Stimulated activated CD4-positive, alpha-beta T cell treated with anti-CD3 and anti-CD28 coated beads, Interleukin-2, amount 100 ng/mL, for 24 hours (primary cell): ENCODE results near the gene CTNS.

ENCODE experiments used
- DNase-seq, 2 donors: peaks; one replicate each; pipeline ENCODE4 v3.0.0-alpha.2; 2020

Gene CTNS

DNA sequence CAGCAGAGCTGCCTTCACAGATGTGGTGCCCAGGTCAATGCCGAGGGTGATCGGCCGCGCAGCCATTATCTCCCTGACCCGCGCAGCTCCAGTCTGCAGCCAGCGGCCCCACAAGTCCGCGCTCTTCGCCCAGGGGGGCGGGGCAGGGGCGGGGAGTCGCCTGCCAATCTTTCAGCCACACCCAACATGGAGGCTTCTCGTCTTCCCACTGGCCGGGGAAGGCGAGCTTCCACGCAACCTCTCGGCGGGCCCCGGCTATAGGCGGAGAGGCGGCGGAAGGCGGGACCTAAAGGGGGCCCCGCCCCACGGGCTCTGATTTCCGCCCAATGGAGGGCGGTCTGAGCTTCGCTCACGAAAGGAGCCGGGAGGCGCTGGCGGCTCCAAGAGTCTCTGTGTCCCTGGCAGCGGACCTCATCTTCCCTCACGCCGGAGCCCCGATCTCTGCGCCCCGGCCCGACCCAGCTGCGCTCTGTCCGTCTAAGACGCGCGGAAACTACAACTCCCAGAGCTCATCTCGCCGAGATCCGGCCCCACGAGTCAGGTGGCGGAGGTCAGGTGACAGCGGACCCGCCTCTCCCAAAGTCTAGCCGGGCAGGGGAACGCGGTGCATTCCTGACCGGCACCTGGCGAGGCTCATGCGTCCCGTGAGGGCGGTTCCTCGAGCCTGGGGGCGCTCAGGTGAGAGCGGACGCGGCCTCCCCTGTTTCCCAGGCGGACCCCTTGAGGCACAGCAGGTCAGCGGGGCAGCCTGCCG, at the start of gene CTNS, which contains the start of gene SHPK:
TSS of gene CTNS (plus strand) at position 607 of the 754 bp plus-strand sequence. CDS start 3,447 bp downstream, outside the sequence.
TSS of gene SHPK (minus strand) at position 97 of the 754 bp plus-strand sequence. CDS start at position 66, 31 bp downstream.
- DNase-seq, result peak; percentile 95 to 96

DNA sequence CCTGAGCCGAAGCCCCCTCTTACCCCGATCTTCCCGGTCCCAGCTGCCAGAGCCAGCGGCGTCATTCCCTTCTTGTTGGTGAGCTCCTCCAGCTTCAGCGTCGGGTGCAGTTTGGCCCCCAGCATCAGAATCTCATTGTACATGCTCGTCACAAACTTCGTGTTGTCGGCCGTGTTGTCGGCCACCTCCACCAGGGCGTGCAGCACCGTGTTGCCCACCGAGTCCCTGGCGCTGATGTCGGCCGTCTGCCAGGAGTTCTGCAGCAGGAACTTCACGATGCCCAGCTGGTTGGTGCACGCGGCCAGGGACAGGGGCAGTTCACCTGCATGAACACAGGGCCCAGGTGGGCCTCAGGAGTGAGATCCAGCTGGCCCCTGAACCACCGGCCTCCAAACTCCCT, 46.8 kb upstream of the CTNS start:
- DNase-seq, result no peak

DNA sequence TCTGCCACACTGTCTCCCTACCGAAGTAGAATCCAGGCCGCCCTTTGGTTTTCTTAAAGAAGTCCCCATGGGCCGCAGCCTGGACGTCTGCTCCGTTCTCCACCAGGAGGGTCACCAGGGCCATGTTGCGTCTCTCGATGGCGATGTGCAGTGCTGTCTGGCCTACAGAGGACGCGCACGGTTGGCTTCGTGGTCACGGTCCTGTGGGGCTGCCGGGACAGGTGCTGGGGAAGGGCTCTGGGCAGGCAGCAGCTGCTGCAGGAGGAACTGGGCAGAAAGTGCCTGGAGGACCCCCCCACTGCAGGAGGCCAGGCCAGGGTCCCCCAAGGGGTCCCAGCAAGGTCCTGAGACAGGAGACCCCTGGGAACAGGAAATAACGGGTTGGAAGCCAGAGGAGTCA, 46.3 kb upstream of the CTNS start:
- no peak for DNase-seq

DNA sequence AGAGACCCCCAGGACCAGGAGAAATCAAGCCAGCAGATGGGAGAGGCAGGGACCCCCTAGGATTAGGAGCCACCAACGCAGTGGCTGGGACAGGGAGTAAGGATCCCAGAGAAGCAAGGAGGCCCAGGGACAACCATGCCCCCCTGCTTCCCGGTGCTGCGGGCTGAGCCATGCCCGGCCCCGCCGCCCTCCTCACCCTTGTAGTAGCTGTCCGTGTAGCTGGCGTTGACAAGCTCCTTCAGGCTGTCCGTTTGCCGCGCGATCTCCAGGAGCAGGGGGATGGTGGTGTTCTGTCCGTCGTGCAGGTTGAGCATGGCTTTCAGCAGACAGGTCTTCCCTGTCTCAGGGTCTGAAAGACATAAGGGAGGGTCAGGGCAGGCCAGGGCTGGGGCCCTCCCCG, 45.8 kb upstream of the CTNS start:
- no peak for DNase-seq

DNA sequence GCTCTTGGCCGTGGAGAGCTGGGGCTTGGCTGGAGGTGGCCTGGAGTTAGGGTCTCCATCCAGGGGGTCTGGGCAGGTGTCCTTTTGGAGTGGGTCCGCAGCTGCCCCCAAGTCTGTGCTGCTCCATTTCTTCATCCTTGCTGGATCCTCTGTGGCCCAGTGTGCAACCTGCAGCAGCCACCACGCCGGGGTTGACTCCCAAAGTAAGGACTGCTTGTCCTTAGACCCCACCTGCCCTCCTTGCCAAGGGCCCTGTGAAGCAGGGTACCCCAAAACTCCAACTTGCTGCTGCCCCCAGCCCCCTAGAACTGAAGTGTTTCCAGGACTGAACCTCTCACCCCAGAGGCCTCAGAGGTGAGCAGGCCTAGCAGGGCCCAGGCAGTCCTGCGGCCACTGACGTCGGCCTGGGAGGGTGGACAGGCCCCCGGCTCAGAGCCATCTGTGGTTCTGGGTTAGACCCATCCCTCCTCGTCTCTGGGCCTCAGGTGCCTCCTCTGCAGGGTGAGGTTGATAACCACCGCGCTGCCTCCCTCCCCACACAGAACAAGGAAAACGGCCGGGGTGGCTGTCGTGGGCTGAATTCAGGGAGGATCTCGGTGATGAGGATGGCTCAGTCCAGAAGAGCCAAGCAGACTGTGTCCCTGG, 44.2 kb upstream of the CTNS start:
- DNase-seq, result no peak

DNA sequence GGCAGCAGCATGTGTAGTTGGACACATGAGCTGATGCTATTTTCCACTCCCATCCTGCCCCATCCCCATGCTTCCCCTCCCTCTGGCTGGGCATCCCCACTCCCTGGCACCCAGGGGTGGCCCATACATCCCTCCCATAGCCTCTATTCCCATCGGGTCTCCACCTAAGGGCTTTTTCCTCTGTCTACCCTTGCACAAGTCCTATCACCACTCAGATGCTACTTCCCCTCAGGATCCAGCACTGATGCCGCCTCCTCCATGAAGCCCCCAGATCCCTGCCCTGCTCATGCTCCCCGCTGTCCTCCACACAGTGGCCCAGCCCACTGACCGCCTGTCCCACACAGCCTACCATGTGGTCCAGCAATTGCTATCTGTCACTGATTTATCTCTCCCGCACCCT, 43.2 kb upstream of the CTNS start:
- DNase-seq, result no peak

DNA sequence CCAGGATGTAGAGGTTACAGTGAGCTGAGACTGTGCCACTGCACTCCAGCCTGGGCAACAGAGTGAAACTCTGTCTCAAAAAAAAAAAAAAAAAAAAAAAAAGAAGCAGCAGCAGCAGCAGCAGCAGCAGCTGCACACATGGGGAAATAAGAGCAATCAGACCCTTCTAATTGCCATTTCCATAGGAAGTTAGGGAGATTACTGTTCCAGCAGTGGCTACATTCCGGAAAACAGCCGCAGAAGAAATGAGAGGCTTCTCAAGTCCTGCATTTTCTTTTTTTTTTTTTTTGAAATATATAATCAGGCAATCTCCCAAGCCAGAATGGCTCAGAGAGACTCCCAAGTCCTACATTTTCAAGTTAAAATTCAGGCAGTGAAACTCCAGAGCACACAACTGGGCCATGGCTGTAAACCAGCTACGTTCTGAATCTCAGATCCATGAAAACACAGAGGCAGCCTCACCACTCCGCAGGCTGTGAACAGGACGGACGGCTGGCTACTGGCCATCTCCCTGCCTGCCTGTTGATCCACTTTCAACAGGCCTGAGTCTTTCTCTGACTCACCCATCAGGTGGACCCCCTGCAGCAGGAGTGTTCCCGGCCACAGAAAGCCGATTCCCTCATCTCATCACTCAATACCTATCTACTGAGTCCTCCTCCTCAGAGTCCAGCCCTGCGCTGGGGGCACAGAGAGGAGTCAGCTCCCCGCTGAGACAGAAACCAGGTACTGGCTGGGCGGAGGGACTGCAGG, 42.3 kb upstream of the CTNS start:
- DNase-seq, result no peak

DNA sequence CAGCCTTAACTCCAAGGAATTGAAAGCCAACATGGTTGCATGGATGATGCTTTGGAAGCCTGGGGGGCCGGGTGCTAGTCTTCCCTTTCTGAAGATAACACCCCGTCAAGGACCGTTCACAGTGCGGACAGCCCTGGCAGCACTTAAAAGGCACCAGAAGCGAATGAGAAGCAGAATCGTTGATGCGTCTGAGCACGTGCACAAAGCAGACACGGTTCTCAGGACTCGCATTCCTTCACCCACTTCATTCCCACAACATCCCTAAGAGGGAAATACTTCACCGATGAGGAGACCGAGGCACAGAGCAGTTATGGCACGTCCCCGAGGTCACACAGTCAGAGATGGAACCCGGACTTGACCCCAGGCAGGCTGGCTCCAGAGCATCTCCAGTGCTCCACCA, 41.6 kb upstream of the CTNS start:
- DNase-seq, result no peak

DNA sequence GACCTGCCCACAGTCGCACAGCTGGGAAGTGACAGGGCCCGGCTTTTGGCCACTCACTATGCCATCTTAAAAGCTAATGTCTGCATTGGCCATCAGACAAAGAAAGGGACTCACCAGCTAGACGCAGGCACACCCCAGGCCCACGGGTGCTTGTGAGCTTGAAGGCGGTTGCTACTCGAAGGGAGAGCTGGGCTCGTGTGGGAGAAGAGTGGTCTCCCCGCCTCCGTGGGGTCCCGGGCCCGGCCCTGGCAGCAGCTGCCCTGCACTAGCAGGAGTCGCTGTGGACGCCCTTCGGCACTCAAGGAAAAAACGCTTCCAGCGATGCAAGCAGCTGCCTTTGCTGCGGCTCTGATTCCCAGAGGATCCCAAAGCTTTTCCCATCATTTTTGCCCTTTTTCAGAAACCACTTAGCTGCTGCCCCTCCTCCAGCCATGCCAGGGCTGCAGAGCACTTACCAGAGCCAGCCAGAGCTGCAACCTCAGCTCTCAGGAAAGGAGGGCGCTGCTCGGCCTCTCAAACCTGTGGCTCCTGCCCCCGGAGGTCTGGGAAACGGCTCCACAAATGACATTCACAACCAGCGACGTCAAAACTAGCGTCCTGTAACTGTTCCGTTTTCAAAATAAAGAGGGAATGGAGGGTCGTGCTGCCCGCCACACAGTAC, 39.6 kb upstream of the CTNS start:
- DNase-seq, result no peak

DNA sequence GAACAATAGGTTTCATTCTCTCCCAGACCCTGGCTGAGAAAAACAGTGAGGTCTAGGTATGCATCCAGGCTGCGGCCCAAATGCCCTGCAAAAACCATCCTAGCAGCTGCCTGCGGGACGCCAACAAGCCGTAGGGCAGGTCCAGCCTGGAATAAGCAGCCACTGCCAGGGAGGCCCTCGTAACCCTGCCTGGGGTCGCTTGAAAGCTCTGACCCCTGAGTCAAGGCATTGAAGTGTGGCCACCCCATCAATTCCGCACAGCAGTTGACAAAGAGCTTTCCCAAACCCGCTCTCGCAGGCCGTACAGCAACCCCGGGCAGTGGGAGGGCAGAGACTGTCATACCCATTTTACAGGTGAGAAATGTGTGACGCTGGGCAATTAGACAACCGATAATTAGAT, 38.5 kb upstream of the CTNS start:
- DNase-seq, result no peak

DNA sequence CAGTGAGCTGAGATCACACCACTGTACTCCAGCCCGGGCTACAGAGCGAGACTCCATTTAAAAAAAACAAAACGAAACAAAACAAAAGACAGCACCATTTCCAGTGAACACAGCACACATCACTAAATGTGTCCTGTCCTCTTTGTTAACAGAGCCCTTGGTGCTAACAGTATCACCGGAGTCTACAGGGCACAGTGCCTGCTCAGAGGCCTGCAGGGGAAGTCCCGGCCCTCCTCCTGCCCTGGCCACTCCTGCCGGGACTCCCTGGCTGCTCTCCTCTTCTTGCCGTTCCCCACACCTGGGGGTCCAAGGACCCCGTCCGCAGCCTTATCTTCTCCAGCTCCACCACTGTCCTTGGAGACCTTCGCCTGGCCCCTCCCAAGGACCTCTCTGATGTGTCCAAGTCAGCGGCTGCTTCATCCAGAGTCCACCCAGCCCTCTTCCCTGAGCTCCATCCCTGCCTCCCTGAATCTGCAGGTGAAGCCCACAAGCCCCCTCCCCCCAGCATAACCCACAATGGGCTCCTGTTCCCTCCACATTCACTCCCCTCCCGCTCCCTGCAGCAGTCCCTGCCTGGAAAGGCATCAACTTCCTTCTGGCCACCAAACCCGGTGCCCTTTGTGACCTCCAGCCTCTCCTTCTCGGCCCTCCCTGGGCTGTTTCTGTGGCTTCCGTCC, 35.9 kb upstream of the CTNS start:
- no peak for DNase-seq

DNA sequence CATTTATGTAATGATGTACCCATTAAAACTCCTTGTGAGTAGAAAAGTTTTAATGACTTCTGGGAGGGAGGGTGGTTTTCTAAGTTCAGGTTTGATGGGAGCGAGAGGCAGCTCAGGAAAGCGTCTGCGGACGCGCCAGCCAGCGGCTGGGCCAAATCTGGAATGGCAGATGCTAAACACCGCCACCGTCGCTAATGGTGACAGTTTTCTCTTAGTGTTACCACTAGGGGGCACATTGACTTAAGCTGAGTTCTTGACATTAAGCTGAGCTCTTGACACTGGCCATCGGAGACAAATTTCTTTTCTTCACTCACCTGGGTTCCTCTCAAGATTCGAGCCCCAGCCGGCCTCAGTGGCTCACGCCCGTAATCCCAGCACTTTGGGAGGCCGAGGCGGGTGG, 34.1 kb upstream of the CTNS start:
- peak in 1 of 2 donors; percentile 24 for DNase-seq

DNA sequence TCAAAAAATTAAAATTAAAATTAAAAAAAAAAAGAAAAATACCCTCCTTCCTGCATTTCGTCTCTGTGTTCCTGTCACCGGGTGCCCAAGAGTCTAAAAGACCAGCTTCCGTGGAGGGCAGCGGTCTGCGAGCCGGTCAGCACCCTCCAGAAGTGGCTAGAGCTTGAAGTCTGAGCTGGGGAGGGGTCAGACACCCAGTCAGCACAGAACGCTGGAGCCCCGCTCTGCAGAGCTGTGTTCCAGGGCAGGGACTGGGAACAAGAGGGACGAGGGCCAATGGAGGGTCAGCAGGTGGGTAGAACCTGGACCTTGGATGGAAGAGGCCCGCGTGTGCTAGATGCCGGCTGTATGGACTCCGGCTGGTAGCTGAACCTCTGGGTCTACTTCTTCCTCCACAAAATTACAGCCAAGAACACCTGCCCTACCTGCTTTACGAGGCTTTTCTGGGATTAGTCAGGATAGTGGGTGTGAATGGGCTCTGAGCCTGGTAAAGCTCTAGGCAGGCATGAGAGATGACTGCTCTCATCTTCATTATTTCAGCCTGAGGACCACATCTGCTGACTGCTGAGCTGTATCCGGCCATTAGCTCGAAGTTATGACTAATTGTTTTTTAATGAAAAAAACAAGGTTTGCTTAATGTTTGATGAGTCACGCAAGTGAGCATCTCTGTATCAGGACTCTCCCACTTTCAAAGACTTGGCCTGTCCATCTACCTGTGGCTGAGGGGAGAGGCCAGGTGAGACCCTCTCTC, 33.3 kb upstream of the CTNS start:
- DNase-seq, result no peak

DNA sequence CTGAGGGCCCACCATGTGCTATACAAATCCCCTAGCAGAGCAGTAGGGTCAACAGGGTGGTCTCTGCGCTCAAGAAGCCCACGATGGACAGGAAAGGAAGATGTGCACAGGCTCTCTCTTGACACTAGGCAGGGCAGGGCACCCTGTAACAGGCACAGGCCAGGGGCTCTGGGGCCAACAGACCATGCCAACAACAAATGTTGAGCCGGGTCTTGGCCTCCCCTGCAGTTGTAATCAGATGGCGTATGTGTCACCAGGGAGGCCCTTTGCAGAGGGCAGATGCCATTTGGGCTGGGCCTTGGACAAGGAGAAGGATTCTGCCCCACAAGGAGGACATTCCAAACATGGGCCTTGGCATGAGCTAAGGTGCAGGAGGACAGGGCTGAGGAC, 32.7 kb upstream of the CTNS start:
- no peak for DNase-seq

DNA sequence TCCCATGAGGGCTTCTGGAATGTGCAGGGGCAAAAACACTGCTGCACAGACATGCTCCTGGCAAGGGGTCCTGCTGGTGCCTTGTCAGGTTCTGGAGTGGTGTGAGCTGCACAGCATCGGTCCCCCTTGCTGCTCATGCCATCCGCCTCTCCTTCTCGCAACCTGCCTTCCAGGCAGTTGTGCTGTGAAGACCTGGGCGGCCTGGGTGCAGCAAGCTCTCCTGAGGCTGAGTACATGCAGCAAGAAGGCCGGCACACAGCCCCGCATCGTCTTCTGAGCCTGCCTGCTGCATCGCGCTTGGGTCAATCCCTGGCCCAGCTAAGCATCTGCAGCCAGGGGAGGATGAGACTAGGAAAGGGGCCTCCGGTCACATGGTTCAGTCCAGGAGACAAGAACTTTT, 26.9 kb upstream of the CTNS start:
- DNase-seq, result no peak

DNA sequence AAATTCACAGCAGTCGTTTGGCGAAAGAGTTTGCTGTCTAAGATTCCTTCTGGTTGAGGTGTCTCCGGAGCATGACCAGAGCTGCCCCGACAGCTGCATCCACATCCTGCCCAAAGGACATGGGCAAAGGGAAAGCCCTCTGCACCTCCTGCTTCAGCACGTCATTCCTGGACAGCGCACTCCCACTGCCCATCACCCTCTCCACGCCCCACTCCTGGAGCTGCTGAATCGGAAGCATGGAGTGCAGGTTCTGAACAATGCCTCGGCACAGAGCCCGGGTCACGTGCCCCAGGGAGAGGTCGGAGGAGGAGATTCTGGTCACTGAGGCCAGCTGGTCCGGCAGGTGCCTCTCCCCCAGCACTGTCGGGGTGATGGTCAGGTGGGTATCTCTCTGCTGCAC, 26.0 kb upstream of the CTNS start:
- DNase-seq, result no peak

DNA sequence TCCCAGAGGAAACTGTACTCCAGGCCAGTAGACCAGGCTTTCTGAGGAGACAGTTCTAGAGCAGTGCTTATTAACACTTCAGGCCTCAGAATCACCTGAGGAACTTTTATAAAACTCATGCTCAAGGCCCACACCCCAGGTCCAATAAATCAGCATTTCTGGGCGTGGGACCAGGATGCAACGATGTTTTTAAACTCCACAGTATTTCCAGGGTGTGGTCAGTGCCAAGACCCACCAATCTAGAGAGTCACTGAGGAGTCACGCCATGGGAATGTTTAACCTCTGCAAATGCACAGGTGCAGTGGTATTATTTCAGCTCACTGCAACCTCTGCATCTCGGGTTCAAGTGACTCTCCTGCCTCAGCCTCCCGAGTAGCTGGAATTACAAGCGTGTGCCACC, 23.4 kb upstream of the CTNS start:
- no peak for DNase-seq

DNA sequence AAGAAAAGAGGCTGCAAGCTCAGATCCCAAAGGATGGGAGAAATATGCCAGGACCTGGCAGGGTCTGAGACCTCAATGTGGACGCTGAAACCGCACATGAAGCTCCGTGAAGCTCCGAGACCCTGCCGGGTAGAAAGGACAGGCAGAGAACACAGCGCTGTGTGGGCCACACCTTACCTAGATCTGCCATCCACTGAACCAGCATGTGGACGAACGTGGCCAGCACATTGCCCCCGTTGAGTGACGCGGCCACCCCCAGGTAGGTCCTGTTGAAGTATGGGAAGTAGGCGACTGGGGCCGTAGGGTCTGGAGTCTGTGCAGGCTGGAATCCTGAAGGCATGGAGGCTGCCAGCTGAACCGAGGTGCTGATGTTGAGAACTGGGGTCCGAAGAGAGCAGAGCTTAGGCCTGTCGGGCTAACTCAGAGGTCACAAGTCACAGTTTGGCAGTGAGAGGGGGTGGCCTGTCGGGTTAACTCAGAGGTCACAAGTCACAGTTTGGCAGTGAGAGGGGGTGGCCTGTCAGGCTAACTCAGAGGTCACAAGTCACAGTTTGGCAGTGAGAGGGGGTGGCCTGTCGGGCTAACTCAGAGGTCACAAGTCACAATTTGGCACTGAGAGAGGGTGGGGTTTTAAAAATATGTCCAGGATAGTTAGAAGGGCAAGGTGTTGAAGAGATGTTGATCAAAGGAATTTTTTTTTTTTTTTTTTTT, 21.2 kb upstream of the CTNS start:
- no peak for DNase-seq

DNA sequence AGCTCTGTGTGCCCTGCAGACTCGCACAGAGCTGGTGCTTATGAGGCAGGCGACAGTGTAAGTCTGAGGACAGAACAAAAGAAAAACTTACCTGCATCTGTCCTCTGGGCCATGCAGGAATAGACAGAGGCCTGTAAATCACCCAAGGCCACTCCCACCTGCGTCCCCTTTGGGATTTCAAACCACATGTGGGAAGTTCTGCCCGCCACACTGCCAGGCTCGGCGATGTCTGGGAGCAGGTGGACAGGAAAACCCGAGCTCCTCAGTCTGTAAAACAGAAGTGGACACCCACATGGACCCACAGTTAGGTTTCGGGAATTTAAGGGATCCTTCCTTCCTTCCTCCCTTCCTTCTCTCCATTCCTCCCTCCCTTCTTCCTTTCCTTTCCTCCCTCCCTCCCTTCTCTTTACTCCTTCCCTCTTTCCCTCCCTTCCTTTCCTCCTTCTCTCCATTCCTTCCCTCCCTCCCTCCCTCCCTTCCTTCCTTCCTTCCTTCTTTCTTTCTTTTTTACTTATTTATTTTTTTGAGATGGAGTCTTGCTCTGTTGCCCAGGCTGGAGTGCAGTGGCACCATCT, 15.3 kb upstream of the CTNS start:
- no peak for DNase-seq

DNA sequence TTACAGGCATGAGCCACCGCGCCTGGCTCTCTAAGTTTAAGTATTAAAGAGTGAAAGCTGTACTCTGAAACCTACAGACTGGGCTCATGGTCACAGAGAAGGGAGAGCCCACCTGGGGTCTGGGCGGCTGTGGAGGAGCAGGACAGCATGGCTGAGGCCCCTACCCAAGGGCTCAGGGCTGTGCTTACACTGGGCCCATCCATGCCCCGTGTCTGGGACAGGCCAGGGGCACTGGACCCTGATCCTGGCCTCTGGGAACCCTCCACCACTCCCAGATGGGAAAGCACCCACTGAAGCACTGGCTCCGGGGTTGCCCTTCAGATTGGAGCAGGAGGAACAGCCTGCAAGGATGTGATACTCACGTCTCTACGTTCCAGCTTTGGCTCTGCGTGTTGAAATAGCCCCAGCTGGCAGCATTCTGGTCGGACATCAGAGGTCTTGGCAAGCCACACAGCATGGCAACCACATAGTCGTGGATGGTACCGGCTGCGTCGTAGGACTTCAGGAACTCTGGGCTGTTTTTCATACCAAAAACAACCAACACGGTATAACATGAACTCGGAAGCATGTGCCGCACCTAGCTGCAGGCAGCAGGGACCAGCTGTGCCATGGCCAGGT, 13.5 kb upstream of the CTNS start:
- DNase-seq, result no peak
